Measurements from ENCODE around the gene PBX1. TPM values are rescaled to one million over a fixed set of nuclear protein-coding genes. Genes with fewer than 3 reads are reported as not detected.

Gene PBX1
- total RNA-seq, 2 donors from 2014 or later = 50.5 to 53.1 TPM

DNA sequence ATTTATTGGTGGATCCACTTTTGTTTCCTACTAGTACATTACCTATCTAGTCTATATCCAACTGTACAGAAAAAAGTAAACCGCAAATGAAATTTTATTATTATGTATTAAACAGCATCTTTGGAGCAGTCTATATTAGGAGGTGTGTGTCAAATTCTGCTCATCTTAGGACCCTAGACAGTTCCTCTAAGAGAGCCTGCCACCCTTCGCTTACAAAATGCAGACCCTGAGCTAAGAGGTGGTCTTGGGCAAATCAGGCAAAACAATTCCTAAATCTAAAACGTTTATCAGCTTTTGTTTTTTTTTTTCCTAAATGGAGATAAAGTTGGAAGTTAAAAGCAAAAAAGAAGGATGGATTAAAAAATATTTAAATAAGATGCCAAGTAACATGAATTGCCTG, 85.3 kb downstream of the PBX1 start:
- TF ChIP-seq, protein P1, sequence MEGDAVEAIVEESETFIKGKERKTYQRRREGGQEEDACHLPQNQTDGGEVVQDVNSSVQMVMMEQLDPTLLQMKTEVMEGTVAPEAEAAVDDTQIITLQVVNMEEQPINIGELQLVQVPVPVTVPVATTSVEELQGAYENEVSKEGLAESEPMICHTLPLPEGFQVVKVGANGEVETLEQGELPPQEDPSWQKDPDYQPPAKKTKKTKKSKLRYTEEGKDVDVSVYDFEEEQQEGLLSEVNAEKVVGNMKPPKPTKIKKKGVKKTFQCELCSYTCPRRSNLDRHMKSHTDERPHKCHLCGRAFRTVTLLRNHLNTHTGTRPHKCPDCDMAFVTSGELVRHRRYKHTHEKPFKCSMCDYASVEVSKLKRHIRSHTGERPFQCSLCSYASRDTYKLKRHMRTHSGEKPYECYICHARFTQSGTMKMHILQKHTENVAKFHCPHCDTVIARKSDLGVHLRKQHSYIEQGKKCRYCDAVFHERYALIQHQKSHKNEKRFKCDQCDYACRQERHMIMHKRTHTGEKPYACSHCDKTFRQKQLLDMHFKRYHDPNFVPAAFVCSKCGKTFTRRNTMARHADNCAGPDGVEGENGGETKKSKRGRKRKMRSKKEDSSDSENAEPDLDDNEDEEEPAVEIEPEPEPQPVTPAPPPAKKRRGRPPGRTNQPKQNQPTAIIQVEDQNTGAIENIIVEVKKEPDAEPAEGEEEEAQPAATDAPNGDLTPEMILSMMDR (IDR thresholded peaks at IDR 0.05) = no peak
- Histone ChIP-seq H3K9me3 (no peaks in the 10 kb centered on the region), H3K27ac (no peak overlapping the region), H3K36me3 (no peaks in the 10 kb centered on the region), H3K4me1 (ENCODE audit: control insufficient read depth in 1 of 2, low read depth in 2 of 2) (peaks cover 26 to 39% of the 10 kb centered on the region in 2 donors), H3K4me3 (no peak overlapping the region), H3K27me3 (replicated peaks; ENCODE audit: insufficient read depth) (no peaks in the 10 kb centered on the region)
- DNase-seq (ENCODE audit: low spot score) (no peak), ATAC-seq (ENCODE audit: insufficient number of reproducible peaks, low FRiP score, low read depth) (no peak)

DNA sequence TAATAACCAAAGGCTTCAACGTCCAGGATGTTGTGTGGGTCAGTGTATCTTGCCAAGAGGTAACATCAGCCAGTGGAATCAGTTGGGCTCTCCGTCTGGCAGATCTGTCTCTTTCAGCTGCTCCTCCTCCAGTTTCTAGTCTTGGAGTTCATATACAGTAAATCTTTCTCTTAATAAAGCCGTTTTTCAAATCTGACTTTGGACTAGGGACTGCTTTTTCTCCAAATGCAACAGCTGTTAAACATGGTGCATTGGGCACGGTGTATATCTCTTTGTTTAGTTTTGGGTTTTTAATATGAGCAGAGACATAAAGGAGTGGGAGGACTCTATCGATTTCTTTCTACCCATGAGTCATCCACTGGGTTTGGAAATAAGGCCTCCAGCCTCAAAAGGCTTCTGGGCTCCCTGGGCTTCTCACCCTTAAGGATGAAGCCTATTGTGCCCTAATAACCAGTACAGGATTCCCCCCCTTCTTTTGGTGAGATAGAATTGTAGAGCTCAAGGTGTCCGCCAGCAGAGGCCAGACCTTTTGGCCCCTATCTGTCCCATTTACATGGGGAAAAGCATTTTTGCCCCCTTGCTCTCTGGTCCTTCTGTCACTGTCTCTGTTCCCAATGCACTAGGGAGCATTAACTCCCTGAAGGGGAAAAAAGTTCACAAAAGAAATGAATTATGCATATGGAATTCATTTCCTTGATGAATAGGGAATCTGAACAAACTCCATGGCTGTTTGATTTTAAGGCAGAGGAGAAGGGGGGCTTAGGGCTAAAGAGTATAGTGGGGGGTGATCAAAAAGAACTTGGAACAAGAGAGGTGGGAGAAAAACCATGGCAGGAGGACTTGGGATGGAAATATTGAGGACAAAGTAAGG, 86.0 kb downstream of the PBX1 start:
- TF ChIP-seq, protein P1 (IDR thresholded peaks at IDR 0.05) = no peak
- Histone ChIP-seq H3K27ac (no peak overlapping the region), H3K4me3 (no peak overlapping the region), H3K9me3 (no peaks in the 10 kb centered on the region), H3K36me3 (no peaks in the 10 kb centered on the region), H3K4me1 (ENCODE audit: control insufficient read depth in 1 of 2, low read depth in 2 of 2) (peaks cover 26 to 47% of the 10 kb centered on the region in 2 donors), H3K27me3 (replicated peaks; ENCODE audit: insufficient read depth) (no peaks in the 10 kb centered on the region)
- DNase-seq (ENCODE audit: low spot score) (no peak), ATAC-seq (ENCODE audit: insufficient number of reproducible peaks, low FRiP score, low read depth) (no peak)

DNA sequence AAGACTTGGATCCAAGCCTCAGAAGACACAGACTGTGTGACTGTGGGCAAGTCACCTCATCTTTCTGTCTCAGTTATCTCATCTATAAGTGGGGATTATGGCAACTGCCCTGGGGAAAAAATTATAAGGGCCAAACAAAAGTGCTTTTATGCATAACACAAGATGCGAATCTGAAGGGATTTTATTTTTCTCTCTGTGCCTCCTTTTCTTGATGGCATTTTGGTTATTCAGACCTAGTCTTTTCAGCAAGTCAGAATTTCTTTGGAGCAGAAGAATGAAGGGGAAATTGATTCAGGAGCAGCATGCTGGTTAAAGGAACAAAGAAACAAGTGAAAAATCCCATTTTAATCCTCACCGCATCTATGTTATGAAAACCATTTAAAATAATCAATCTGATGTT, 86.9 kb downstream of the PBX1 start:
- H3K27ac ChIP-seq = no peak overlapping the region
- ATAC-seq (ENCODE audit: insufficient number of reproducible peaks, low FRiP score, low read depth) (no peak), DNase-seq (ENCODE audit: low spot score) (no peak)
- TF ChIP-seq, protein P1 (IDR thresholded peaks at IDR 0.05) = no peak
- no peaks in the 10 kb centered on the region for H3K27me3 ChIP-seq (replicated peaks; ENCODE audit: insufficient read depth)
- no peaks in the 10 kb centered on the region for H3K9me3 ChIP-seq
- no peaks in the 10 kb centered on the region for H3K36me3 ChIP-seq
- no peak overlapping the region for H3K4me3 ChIP-seq
- H3K4me1 ChIP-seq (ENCODE audit: control insufficient read depth in 1 of 2, low read depth in 2 of 2) = peaks cover 21 to 42% of the 10 kb centered on the region in 2 donors

DNA sequence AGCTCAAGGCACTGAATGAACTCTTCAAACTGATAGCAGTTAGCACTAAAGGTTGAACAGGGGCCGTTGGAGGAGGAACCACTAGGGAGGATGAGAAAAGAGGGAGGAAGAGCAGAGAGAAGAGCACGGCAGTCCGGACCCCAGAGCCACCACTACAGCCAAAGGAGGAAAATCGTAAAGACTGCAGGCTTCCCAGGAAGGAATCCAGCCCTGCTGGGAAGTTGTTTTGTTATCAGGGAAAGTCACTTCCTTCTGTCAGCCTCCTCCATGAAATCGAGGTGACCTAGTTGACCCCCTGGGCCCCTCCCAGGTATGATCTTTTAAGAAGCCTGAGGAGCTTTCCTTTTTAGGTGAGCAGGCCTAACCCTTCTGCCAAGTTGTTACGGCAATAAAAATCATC, 88.2 kb downstream of the PBX1 start:
- H3K4me1 ChIP-seq (ENCODE audit: control insufficient read depth in 1 of 2, low read depth in 2 of 2) = peaks cover 16 to 38% of the 10 kb centered on the region in 2 donors
- no peak overlapping the region for H3K27ac ChIP-seq
- TF ChIP-seq, protein P1 (IDR thresholded peaks at IDR 0.05) = no peak
- no peaks in the 10 kb centered on the region for H3K36me3 ChIP-seq
- ATAC-seq (ENCODE audit: insufficient number of reproducible peaks, low FRiP score, low read depth) (no peak), DNase-seq (ENCODE audit: low spot score) (no peak)
- H3K4me3 ChIP-seq = no peak overlapping the region
- no peaks in the 10 kb centered on the region for H3K9me3 ChIP-seq
- H3K27me3 ChIP-seq (replicated peaks; ENCODE audit: insufficient read depth) = no peaks in the 10 kb centered on the region

DNA sequence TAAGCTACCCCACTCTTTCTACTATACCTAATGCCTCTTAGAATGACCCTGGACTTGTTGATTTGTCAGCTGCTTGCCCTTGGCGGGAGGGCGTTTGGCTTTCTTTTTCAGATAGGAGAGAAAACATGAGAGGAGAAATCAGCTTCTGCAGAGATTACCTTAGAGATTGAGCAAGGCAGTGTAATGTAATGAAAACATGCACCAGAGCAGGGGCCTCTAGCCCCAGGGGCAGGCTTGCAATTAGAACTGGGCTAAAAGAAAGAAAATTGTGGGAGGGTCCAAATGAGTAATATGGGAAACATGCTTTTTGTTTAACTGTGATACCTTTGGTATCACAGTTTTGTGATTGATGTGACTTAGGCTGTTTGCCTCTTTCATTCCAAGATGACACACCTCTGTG, 89.7 kb downstream of the PBX1 start:
- Histone ChIP-seq H3K4me3 (no peak overlapping the region), H3K9me3 (no peaks in the 10 kb centered on the region), H3K27ac (no peak overlapping the region), H3K27me3 (replicated peaks; ENCODE audit: insufficient read depth) (no peaks in the 10 kb centered on the region), H3K4me1 (ENCODE audit: control insufficient read depth in 1 of 2, low read depth in 2 of 2) (peaks cover 16 to 38% of the 10 kb centered on the region in 2 donors), H3K36me3 (no peaks in the 10 kb centered on the region)
- ATAC-seq (ENCODE audit: insufficient number of reproducible peaks, low FRiP score, low read depth) = no peak
- DNase-seq (ENCODE audit: low spot score) = no peak
- TF ChIP-seq, protein P1 (IDR thresholded peaks at IDR 0.05) = no peak
